Endothelial cell of umbilical vein (primary cell): ENCODE measurements around the gene APCDD1L. TPM values are rescaled to one million over a fixed set of nuclear protein-coding genes. Genes with fewer than 3 reads are reported as not detected.

Source experiments
- BruUV-seq: library from RNA; stranded (reverse); fragments of 400-500 nt; replicated peaks from 2 replicates; lab custom pipeline; 2021; lab: Mats Ljungman, UMichigan
- CTCF ChIA-PET: fragments of 300-600, 350-600 bp; sonication (Branson Sonifier 250); formaldehyde crosslinking; loops from one replicate; lab custom pipeline; 2021; ENCODE audit warnings: antibody characterized with exemption, inconsistent platforms; lab: Charles Lee
- POLR2A ChIA-PET: fragments of 300-600, 350-600 bp; sonication (Branson Sonifier 250); formaldehyde crosslinking; loops from one replicate; lab custom pipeline; 2021; ENCODE audit warnings: antibody characterized with exemption, inconsistent platforms; lab: Charles Lee
- DNase-seq: peaks from one replicate; pipeline ENCODE4 v3.0.0-alpha.2; 2011; ENCODE audit warnings: low read depth, low spot score
- FAIRE-seq: peaks from 2 replicates; lab custom pipeline; 2011; peaks lifted over from hg19 to GRCh38; lab: Jason Lieb, UNC
- H2AFZ ChIP-seq: 2 replicates; pipeline ENCODE4 v1.6.0; 2012; ENCODE audit warnings: low read depth, low read length, control low read depth, inconsistent platforms
- H3K27ac ChIP-seq: 2 replicates; pipeline ENCODE4 v1.5.1; 2011; ENCODE audit warnings: low read depth, mild to moderate bottlenecking, control low read depth, low read length, moderate library complexity; ENCODE audit not compliant: insufficient read depth
- H3K27me3 ChIP-seq, 2 experiments: 2 replicates each; pipeline versions ENCODE4 v1.6.0 to v1.6.1; 2011; ENCODE audit warnings: low read length in 2 of 2, mixed read lengths in 1 of 2; ENCODE audit not compliant: control insufficient read depth in 2 of 2, insufficient read depth in 2 of 2
- H3K36me3 ChIP-seq, 2 experiments: 2 replicates in 1 of 2; 3 replicates in 1 of 2; pipeline ENCODE4 v1.5.1; 2011; ENCODE audit warnings: low read length in 2 of 2, mild to moderate bottlenecking in 1 of 2, moderate library complexity in 1 of 2; ENCODE audit not compliant: control insufficient read depth in 2 of 2, insufficient read depth in 2 of 2; ENCODE audit errors: extremely low read depth in 1 of 2
- H3K4me1 ChIP-seq: 3 replicates; pipeline ENCODE4 v1.5.1; 2011; ENCODE audit warnings: mild to moderate bottlenecking, low read length; ENCODE audit not compliant: control insufficient read depth, insufficient read depth; ENCODE audit errors: extremely low read depth
- H3K4me2 ChIP-seq: 2 replicates; pipeline ENCODE4 v1.6.1; 2011; ENCODE audit warnings: low read length, control low read depth, mixed read lengths; ENCODE audit not compliant: insufficient read depth
- H3K4me3 ChIP-seq, 3 experiments: fragments of 200-600 bp in 1 of 3; sonication (generic), shearing (Covaris generic) in 1 of 3; replicated peaks in 1 of 3; 2 replicates each; pipeline ENCODE4 v1.5.1; 2011 to 2016; ENCODE audit warnings: control low read depth in 3 of 3, low read length in 3 of 3, mild to moderate bottlenecking in 2 of 3, inconsistent platforms in 1 of 3, low read depth in 1 of 3, moderate library complexity in 1 of 3; ENCODE audit not compliant: insufficient read depth in 1 of 3
- H3K79me2 ChIP-seq: 2 replicates; pipeline ENCODE4 v1.6.0; 2012; ENCODE audit warnings: low read length, inconsistent platforms; ENCODE audit not compliant: control insufficient read depth, insufficient read depth
- H3K9ac ChIP-seq: replicated peaks from 2 replicates; pipeline ENCODE3; 2011; ENCODE audit warnings: low read length, control low read depth; ENCODE audit not compliant: insufficient read depth; ENCODE audit errors: extremely low read depth
- H3K9me1 ChIP-seq: replicated peaks from 3 replicates; pipeline ENCODE4 v1.6.0; 2011; ENCODE audit warnings: mild to moderate bottlenecking, low read length; ENCODE audit not compliant: control insufficient read depth, insufficient read depth; ENCODE audit errors: extremely low read depth
- H3K9me3 ChIP-seq: replicated peaks from 2 replicates; pipeline ENCODE4 v1.5.1; 2012; ENCODE audit warnings: low read length, inconsistent platforms; ENCODE audit not compliant: control insufficient read depth, insufficient read depth
- H4K20me1 ChIP-seq: replicated peaks from 2 replicates; pipeline ENCODE3; 2011; ENCODE audit warnings: mild to moderate bottlenecking, low read length; ENCODE audit not compliant: control insufficient read depth, insufficient read depth; ENCODE audit errors: extremely low read depth
- CTCF ChIP-seq, 2 donors: IDR thresholded peaks; 1 replicate in 1 of 2; 2 replicates in 1 of 2; pipeline ENCODE4 v1.5.1; 2011; ENCODE audit warnings: low read length in 2 of 2, mild to moderate bottlenecking in 2 of 2, moderate library complexity in 2 of 2, control low read depth in 1 of 2, inconsistent platforms in 1 of 2, low read depth in 1 of 2; ENCODE audit not compliant: insufficient read depth in 1 of 2; ENCODE audit errors: extremely low read depth in 1 of 2
- EZH2 ChIP-seq: IDR thresholded peaks from 2 replicates; pipeline ENCODE4 v1.6.1; 2012; ENCODE audit warnings: borderline replicate concordance, low read depth, mild to moderate bottlenecking, moderate library complexity, low read length, inconsistent platforms; ENCODE audit not compliant: severe bottlenecking
- FOS ChIP-seq: IDR thresholded peaks from 2 replicates; pipeline ENCODE4 v1.6.1; 2011; ENCODE audit warnings: mild to moderate bottlenecking, low read length, moderate library complexity, borderline replicate concordance; ENCODE audit not compliant: insufficient read depth
- GATA2 ChIP-seq: IDR thresholded peaks from 2 replicates; pipeline ENCODE4 v1.7.0; 2011; ENCODE audit warnings: low read depth, mild to moderate bottlenecking, moderate library complexity, mixed read lengths, low read length; ENCODE audit not compliant: insufficient read length, insufficient read depth
- JUN ChIP-seq: IDR thresholded peaks from 2 replicates; pipeline ENCODE4 v1.6.1; 2011; ENCODE audit warnings: borderline replicate concordance, low read depth; ENCODE audit not compliant: insufficient read length, insufficient read depth
- MYC ChIP-seq: IDR thresholded peaks from one replicate; pipeline ENCODE4 v1.6.1; 2011; ENCODE audit warnings: mild to moderate bottlenecking, low read depth, low read length
- POLR2A ChIP-seq: IDR thresholded peaks from 2 replicates; pipeline ENCODE4 v1.6.1; 2012; ENCODE audit warnings: low read depth, mild to moderate bottlenecking, control low read depth, low read length
- POLR2AphosphoS5 ChIP-seq: IDR thresholded peaks from 2 replicates; pipeline ENCODE4 v1.6.1; 2012; ENCODE audit warnings: low read depth, mild to moderate bottlenecking, control low read depth, low read length, moderate library complexity; ENCODE audit not compliant: insufficient read depth
- dilution Hi-C: fragments of 300-500 bp; cut with MboI; formaldehyde crosslinking; loops from one replicate; pipeline ENCODE4 v1.15.0; 2019; ENCODE audit warnings: low sequenced_read_pairs; ENCODE audit not compliant: extremely low pct_ligation_motif_present
- intact Hi-C: fragments of 100-400 bp; cut with micrococcal nuclease; formaldehyde crosslinking; loops from one replicate; pipeline ENCODE4 v1.10.0; 2022
- polyA plus RNA-seq, 4 experiments: library from polyadenylated mRNA; depleted of rRNA in 3 of 4; stranded (reverse) in 3 of 4; unstranded in 1 of 4; fragments of >200 nt; gene quantifications; 2 replicates each; pipeline versions ENCODE4 v1.2.1 to v1.2.3, GENCODE V29; 2011 to 2012; ENCODE audit warnings: missing spikeins in 1 of 4
- total RNA-seq: library from RNA; stranded (reverse); gene quantifications from 2 replicates; pipeline ENCODE4 v1.2.3, GENCODE V29; 2021
- TF ChIP-seq, protein P1 (sequence below): IDR thresholded peaks from 2 replicates; pipeline ENCODE4 v1.6.1; 2011; ENCODE audit not compliant: insufficient read depth, insufficient read length

The APCDD1L gene
- total and polyA plus RNA-seq, 2 donors (not counting 3 experiments of a cell fraction or from before 2014, with no cell fraction given) = 0.17 to 1.4 TPM

GRCh38 chr20:58556961-58557360, 41.8 kb upstream of the APCDD1L start:
- H2AFZ ChIP-seq = no peak overlapping the region
- H3K27me3 ChIP-seq = no peaks in the 10 kb centered on the region
- DNase-seq = no peak
- CTCF ChIA-PET = no interaction called here
- no peak for FAIRE-seq
- TF ChIP-seq EZH2 (no peak), FOS (no peak), MYC (no peak), POLR2A (no peak), GATA2 (no peak), POLR2AphosphoS5 (no peak), JUN (no peak), CTCF (IDR thresholded peaks at IDR 0.05; ENCODE audit: extremely low read depth in 1 of 2, insufficient read depth in 1 of 2, low read depth in 1 of 2, low read length in 2 of 2) (no peak)
- TF ChIP-seq, protein P1, sequence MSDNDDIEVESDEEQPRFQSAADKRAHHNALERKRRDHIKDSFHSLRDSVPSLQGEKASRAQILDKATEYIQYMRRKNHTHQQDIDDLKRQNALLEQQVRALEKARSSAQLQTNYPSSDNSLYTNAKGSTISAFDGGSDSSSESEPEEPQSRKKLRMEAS = no peak
- H3K27ac ChIP-seq = no peak overlapping the region
- H3K9me3 ChIP-seq = no peaks in the 10 kb centered on the region
- no peak overlapping the region for H3K4me2 ChIP-seq
- no peaks in the 10 kb centered on the region for H4K20me1 ChIP-seq
- no TSS peak for BruUV-seq
- POLR2A ChIA-PET = interaction anchor here (0.6 kb wide), 1 partner anchor 62 kb away, joined by 3 read pairs; no protein-coding TSS in a partner anchor
- peaks cover 8% of the 10 kb centered on the region for H3K4me1 ChIP-seq
- no peaks in the 10 kb centered on the region for H3K9me1 ChIP-seq
- H3K4me3 ChIP-seq = no peak overlapping the region
- intact Hi-C loops (no loop called here), dilution Hi-C loops (no loop called here)
- H3K79me2 ChIP-seq = no peaks in the 10 kb centered on the region
- no peak overlapping the region for H3K9ac ChIP-seq
- no peaks in the 10 kb centered on the region for H3K36me3 ChIP-seq
